ENCODE measurements around the gene AOPEP. TPM values are rescaled to one million over a fixed set of nuclear protein-coding genes. Genes with fewer than 3 reads are reported as not detected.

The AOPEP gene
- total RNA-seq, 1 experiment from 2014 or later, result 36.4 TPM

DNA sequence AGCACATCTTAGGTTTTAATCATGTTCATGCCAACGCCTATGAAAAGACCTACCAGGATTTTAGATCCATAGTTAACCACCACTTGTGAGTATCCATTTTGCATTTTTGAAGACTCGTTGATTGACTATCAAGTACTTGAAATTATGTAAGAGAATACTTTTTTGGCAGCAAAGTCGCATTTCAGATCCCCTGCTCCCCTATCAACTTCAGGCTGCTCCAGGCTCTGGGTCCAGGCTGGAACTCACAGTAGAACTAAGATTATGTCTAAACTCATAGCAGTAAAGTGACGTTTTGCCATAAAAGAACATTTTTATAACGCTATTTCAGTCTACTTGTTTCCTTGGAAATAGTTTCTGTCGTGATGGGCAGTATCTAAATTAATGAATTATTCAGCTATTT, 323.3 kb downstream of the AOPEP start:
- no TSS peak for BruUV-seq (replicated peaks)
- ChIA-PET POLR2A (no interaction called here), CTCF (no interaction called here)
- Histone ChIP-seq H3K4me3 (ENCODE audit: low read depth in 2 of 2, low read length in 2 of 2) (peak overlapping the region; percentile 41 to 53), H3K36me3 (ENCODE audit: control insufficient read depth, insufficient read depth, low read length) (no peaks in the 10 kb centered on the region; the same call in 1 of the 2 replicates), H3K27ac (ENCODE audit: low read length) (peak overlapping the region; percentile 86), H3K27me3 (ENCODE audit: control insufficient read depth, insufficient read depth, low read length) (no peaks in the 10 kb centered on the region), H3K9me3 (ENCODE audit: control insufficient read depth, insufficient read depth, low read depth, low read length) (no peaks in the 10 kb centered on the region), H3K4me1 (ENCODE audit: control insufficient read depth, insufficient read depth, low read length) (peaks cover 49% of the 10 kb centered on the region)
- ATAC-seq (no peak), DNase-seq (ENCODE audit: low read depth, low spot score) (no peak)
- intact Hi-C loops (cut with micrococcal nuclease; ENCODE audit: unreplicated experiment), result loop anchor here (10.0 kb wide), 1 partner anchor 265 kb away; no protein-coding TSS in a partner anchor
- in situ Hi-C loops (cut with HindIII; ENCODE audit: low pct_unique_long_range_greater_than_20kb, low sequenced_read_pairs), result no loop called here
- TF ChIP-seq, protein P1, sequence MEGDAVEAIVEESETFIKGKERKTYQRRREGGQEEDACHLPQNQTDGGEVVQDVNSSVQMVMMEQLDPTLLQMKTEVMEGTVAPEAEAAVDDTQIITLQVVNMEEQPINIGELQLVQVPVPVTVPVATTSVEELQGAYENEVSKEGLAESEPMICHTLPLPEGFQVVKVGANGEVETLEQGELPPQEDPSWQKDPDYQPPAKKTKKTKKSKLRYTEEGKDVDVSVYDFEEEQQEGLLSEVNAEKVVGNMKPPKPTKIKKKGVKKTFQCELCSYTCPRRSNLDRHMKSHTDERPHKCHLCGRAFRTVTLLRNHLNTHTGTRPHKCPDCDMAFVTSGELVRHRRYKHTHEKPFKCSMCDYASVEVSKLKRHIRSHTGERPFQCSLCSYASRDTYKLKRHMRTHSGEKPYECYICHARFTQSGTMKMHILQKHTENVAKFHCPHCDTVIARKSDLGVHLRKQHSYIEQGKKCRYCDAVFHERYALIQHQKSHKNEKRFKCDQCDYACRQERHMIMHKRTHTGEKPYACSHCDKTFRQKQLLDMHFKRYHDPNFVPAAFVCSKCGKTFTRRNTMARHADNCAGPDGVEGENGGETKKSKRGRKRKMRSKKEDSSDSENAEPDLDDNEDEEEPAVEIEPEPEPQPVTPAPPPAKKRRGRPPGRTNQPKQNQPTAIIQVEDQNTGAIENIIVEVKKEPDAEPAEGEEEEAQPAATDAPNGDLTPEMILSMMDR (IDR thresholded peaks at IDR 0.05), result no peak
- TF ChIP-seq TCF7L2 (IDR thresholded peaks at IDR 0.05; ENCODE audit: low read depth, low read length) (no peak), SIN3A (IDR thresholded peaks at IDR 0.05; ENCODE audit: borderline replicate concordance, insufficient read depth, low read depth, low read length) (no peak), POLR2AphosphoS5 (IDR thresholded peaks at IDR 0.05; ENCODE audit: low read depth, low read length) (no peak)
- TF ChIP-seq, protein P2, sequence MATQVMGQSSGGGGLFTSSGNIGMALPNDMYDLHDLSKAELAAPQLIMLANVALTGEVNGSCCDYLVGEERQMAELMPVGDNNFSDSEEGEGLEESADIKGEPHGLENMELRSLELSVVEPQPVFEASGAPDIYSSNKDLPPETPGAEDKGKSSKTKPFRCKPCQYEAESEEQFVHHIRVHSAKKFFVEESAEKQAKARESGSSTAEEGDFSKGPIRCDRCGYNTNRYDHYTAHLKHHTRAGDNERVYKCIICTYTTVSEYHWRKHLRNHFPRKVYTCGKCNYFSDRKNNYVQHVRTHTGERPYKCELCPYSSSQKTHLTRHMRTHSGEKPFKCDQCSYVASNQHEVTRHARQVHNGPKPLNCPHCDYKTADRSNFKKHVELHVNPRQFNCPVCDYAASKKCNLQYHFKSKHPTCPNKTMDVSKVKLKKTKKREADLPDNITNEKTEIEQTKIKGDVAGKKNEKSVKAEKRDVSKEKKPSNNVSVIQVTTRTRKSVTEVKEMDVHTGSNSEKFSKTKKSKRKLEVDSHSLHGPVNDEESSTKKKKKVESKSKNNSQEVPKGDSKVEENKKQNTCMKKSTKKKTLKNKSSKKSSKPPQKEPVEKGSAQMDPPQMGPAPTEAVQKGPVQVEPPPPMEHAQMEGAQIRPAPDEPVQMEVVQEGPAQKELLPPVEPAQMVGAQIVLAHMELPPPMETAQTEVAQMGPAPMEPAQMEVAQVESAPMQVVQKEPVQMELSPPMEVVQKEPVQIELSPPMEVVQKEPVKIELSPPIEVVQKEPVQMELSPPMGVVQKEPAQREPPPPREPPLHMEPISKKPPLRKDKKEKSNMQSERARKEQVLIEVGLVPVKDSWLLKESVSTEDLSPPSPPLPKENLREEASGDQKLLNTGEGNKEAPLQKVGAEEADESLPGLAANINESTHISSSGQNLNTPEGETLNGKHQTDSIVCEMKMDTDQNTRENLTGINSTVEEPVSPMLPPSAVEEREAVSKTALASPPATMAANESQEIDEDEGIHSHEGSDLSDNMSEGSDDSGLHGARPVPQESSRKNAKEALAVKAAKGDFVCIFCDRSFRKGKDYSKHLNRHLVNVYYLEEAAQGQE (IDR thresholded peaks at IDR 0.05; ENCODE audit: insufficient read depth in 1 of 2, low read depth in 2 of 2, low read length in 1 of 2), result no peak

DNA sequence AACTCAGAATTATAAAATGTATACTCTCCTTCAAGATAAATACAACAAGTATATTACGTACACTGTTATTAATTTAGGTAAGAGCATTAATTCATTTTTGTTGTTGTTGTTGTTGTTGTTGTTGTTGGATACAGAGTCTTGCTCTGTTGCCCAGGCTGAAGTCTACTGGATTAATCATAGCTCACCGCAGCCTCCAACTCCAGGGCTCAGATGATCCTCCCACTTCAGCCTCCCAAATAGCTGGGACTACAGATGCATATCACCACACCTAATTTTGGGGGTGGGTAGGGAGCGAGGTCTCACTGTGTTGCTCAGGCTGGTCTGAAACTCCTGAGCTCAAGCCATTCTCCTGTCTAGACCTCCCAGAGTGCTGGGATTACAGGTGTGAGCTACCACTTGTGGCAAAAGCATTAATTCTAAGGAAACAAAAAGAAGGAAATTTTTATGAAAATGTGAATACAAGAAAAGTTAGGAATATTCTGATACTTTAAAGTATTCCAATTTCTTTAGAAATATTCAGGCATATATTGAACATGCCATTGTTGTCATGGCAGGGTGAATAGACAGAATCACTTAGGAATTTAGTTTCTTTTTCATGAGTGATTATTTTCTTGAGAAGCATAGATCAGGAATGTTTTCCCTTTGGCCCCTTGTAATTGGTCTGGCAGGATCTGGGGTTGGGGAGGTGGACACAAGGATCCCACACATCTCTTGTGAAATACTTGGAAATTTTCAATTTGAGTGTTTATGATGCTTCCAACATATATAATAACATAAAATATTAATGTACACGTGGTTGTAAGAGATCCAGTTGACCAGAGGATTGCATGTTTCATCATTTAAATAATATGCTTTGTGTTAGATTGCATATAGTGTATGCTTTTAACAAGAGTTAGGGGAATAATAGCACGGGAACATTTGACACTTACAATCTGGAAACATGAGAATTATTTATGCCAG, 327.4 kb downstream of the AOPEP start:
- no TSS peak for BruUV-seq (replicated peaks)
- Histone ChIP-seq H3K27me3 (ENCODE audit: control insufficient read depth, insufficient read depth, low read length) (no peaks in the 10 kb centered on the region), H3K9me3 (ENCODE audit: control insufficient read depth, insufficient read depth, low read depth, low read length) (no peaks in the 10 kb centered on the region), H3K36me3 (ENCODE audit: control insufficient read depth, insufficient read depth, low read length) (no peaks in the 10 kb centered on the region; the same call in 1 of the 2 replicates), H3K4me3 (ENCODE audit: low read depth in 2 of 2, low read length in 2 of 2) (no peak overlapping the region), H3K27ac (ENCODE audit: low read length) (no peak overlapping the region), H3K4me1 (ENCODE audit: control insufficient read depth, insufficient read depth, low read length) (peaks cover 55% of the 10 kb centered on the region)
- in situ Hi-C loops (cut with HindIII; ENCODE audit: low pct_unique_long_range_greater_than_20kb, low sequenced_read_pairs) (no loop called here), intact Hi-C loops (cut with micrococcal nuclease; ENCODE audit: unreplicated experiment) (no loop called here)
- ChIA-PET POLR2A (interaction anchor here (0.7 kb wide), 1 partner anchor 328 kb away, joined by 3 read pairs; no protein-coding TSS in a partner anchor), CTCF (no interaction called here)
- no peak for ATAC-seq
- DNase-seq (ENCODE audit: low read depth, low spot score), result no peak
- TF ChIP-seq, protein P1 (IDR thresholded peaks at IDR 0.05), result no peak
- TF ChIP-seq, protein P2 (IDR thresholded peaks at IDR 0.05; ENCODE audit: insufficient read depth in 1 of 2, low read depth in 2 of 2, low read length in 1 of 2), result no peak
- TF ChIP-seq POLR2AphosphoS5 (IDR thresholded peaks at IDR 0.05; ENCODE audit: low read depth, low read length) (no peak), SIN3A (IDR thresholded peaks at IDR 0.05; ENCODE audit: borderline replicate concordance, insufficient read depth, low read depth, low read length) (no peak), TCF7L2 (IDR thresholded peaks at IDR 0.05; ENCODE audit: low read depth, low read length) (no peak)

Measured in Panc1 (cell line).